IMR-90 (cell line): ENCODE measurements around the gene PKP4. TPM values are rescaled to one million over a fixed set of nuclear protein-coding genes. Genes with fewer than 3 reads are reported as not detected.

Experiments
- ATAC-seq: fragments of 200-7000 bp; cut with Tn5 transposase; 2 replicates; pipeline ENCODE4 v1.9.1; 2020; ENCODE audit warnings: low read depth, mild to moderate bottlenecking, moderate library complexity
- BruUV-seq: library from RNA; stranded (reverse); fragments of 400-500 nt; replicated peaks from 2 replicates; lab custom pipeline; 2021; lab: Mats Ljungman, UMichigan
- CTCF ChIA-PET: fragments of 300-600 bp; formaldehyde crosslinking; extraction: SDS; loops from one replicate; lab custom pipeline; 2021; ENCODE audit warnings: antibody characterized with exemption; lab: Yijun Ruan, JAX
- POLR2A ChIA-PET: fragments of 300-600 bp; sonication (Branson Sonifier 250); formaldehyde crosslinking; loops from one replicate; lab custom pipeline; 2022; ENCODE audit warnings: antibody characterized with exemption; ENCODE audit not compliant: unreplicated experiment; lab: Charles Lee
- DNase-seq: peaks from one replicate; pipeline ENCODE4 v3.0.0; 2013
- H2AFZ ChIP-seq: replicated peaks from 2 replicates; pipeline ENCODE3; 2013; ENCODE audit warnings: low read length, mild to moderate bottlenecking; ENCODE audit not compliant: poor library complexity
- H2AK5ac ChIP-seq: 2 replicates; pipeline ENCODE4 v1.6.1; 2013; ENCODE audit warnings: low read depth, low read length, inconsistent platforms
- H2AK9ac ChIP-seq: replicated peaks from 2 replicates; pipeline ENCODE3; 2013; ENCODE audit warnings: mild to moderate bottlenecking, low read depth, low read length, moderate library complexity; ENCODE audit not compliant: poor library complexity
- H2BK120ac ChIP-seq: 2 replicates; pipeline ENCODE4 v1.6.1; 2013; ENCODE audit warnings: low read depth, low read length, inconsistent platforms
- H2BK15ac ChIP-seq: 3 replicates; pipeline ENCODE4 v1.6.1; 2013; ENCODE audit warnings: low read depth, low read length, inconsistent platforms
- H2BK20ac ChIP-seq: 2 replicates; pipeline ENCODE4 v1.6.1; 2013; ENCODE audit warnings: low read depth, mild to moderate bottlenecking, inconsistent platforms, low read length, moderate library complexity
- H2BK5ac ChIP-seq: 2 replicates; pipeline ENCODE4 v1.6.1; 2013; ENCODE audit warnings: mild to moderate bottlenecking, low read depth, low read length, inconsistent platforms; ENCODE audit not compliant: poor library complexity, severe bottlenecking
- H3K14ac ChIP-seq: replicated peaks from 2 replicates; pipeline ENCODE4 v1.6.1; 2013; ENCODE audit warnings: low read depth, low read length, inconsistent platforms
- H3K18ac ChIP-seq: 2 replicates; pipeline ENCODE4 v1.6.1; 2013; ENCODE audit warnings: low read depth, low read length, control low read depth
- H3K23ac ChIP-seq: 2 replicates; pipeline ENCODE4 v1.6.1; 2013; ENCODE audit warnings: low read depth, low read length, inconsistent platforms
- H3K27ac ChIP-seq: 2 replicates; pipeline ENCODE4 v1.5.1; 2013; ENCODE audit warnings: mild to moderate bottlenecking, control low read depth, low read length; ENCODE audit not compliant: insufficient read depth
- H3K27me3 ChIP-seq: 2 replicates; pipeline ENCODE4 v1.6.1; 2013; ENCODE audit warnings: low read length; ENCODE audit not compliant: control insufficient read depth, insufficient read depth
- H3K36me3 ChIP-seq: 2 replicates; pipeline ENCODE4 v1.6.1; 2013; ENCODE audit warnings: low read length, mixed read lengths; ENCODE audit not compliant: control insufficient read depth, insufficient read depth
- H3K4ac ChIP-seq: 2 replicates; pipeline ENCODE4 v1.6.1; 2013; ENCODE audit warnings: low read depth, low read length, inconsistent platforms
- H3K4me1 ChIP-seq: 2 replicates; pipeline ENCODE4 v1.6.1; 2013; ENCODE audit warnings: low read length, mixed read lengths; ENCODE audit not compliant: control insufficient read depth, insufficient read depth
- H3K4me2 ChIP-seq: 2 replicates; pipeline ENCODE4 v1.6.1; 2013; ENCODE audit warnings: low read depth, mild to moderate bottlenecking, control low read depth, low read length, moderate library complexity
- H3K4me3 ChIP-seq: 2 replicates; pipeline ENCODE4 v1.5.1; 2013; ENCODE audit warnings: low read depth, mild to moderate bottlenecking, control low read depth, low read length, moderate library complexity; ENCODE audit not compliant: insufficient read depth
- H3K56ac ChIP-seq: 2 replicates; pipeline ENCODE4 v1.6.1; 2013; ENCODE audit warnings: low read length, inconsistent platforms; ENCODE audit not compliant: insufficient read depth; ENCODE audit errors: extremely low read depth
- H3K79me1 ChIP-seq, 2 experiments: 2 replicates each; pipeline ENCODE4 v1.6.1; 2013; ENCODE audit warnings: low read length in 2 of 2, inconsistent platforms in 1 of 2, low read depth in 1 of 2
- H3K9ac ChIP-seq: 2 replicates; pipeline ENCODE4 v1.6.1; 2013; ENCODE audit warnings: low read depth, low read length, control low read depth
- H3K9me1 ChIP-seq: 2 replicates; pipeline ENCODE4 v1.6.1; 2013; ENCODE audit warnings: low read length, inconsistent platforms; ENCODE audit not compliant: insufficient read depth
- H3K9me3 ChIP-seq: 2 replicates; pipeline ENCODE4 v1.6.1; 2013; ENCODE audit warnings: low read length; ENCODE audit not compliant: control insufficient read depth, insufficient read depth
- H4K20me1 ChIP-seq: 2 replicates; pipeline ENCODE4 v1.6.1; 2013; ENCODE audit warnings: low read length, inconsistent platforms; ENCODE audit not compliant: insufficient read depth
- H4K5ac ChIP-seq: 2 replicates; pipeline ENCODE4 v1.6.1; 2013; ENCODE audit warnings: mild to moderate bottlenecking, low read depth, low read length, control low read depth
- H4K8ac ChIP-seq, 2 experiments: 2 replicates each; pipeline ENCODE4 v1.6.1; 2013; ENCODE audit warnings: low read depth in 2 of 2, low read length in 2 of 2, control low read depth in 1 of 2, inconsistent platforms in 1 of 2
- H4K91ac ChIP-seq: 2 replicates; pipeline ENCODE4 v1.6.1; 2013; ENCODE audit warnings: low read depth, low read length, inconsistent platforms; ENCODE audit not compliant: insufficient read depth
- CEBPB ChIP-seq: IDR thresholded peaks from 2 replicates; pipeline ENCODE4 v1.6.1; 2012; ENCODE audit warnings: low read depth, low read length, improper control_type of control experiment
- CHD1 ChIP-seq: IDR thresholded peaks from 2 replicates; pipeline ENCODE4 v1.6.1; 2012; ENCODE audit warnings: low read depth, low read length, improper control_type of control experiment
- FOS ChIP-seq: fragments of 150-350 bp; IDR thresholded peaks from 2 replicates; pipeline ENCODE4 v1.6.1; 2016; ENCODE audit warnings: low read depth, low read length
- NFE2L2 ChIP-seq: fragments of 150-350 bp; IDR thresholded peaks from 2 replicates; pipeline ENCODE4 v1.6.1; 2016; ENCODE audit warnings: low read depth, mild to moderate bottlenecking, low read length
- WGBS, 2 experiments: methylation state at CpG; one replicate each; pipeline versions ENCODE4 v1.1.5 to v1.1.7; 2013; ENCODE audit warnings: missing lambda C conversion rate in 2 of 2; ENCODE audit not compliant: insufficient read length in 1 of 2; ENCODE audit errors: extremely low coverage in 2 of 2; 5-methylcytosine and 5-hydroxymethylcytosine counted together
- dilution Hi-C: fragments of 300-500 bp; cut with HindIII; formaldehyde crosslinking; loops from one replicate; pipeline ENCODE4 v1.14.3; 2018; ENCODE audit warnings: low sequenced_read_pairs; ENCODE audit not compliant: unreplicated experiment
- in situ Hi-C: fragments of 300-500 bp; cut with MboI; formaldehyde crosslinking; loops from 3 replicates; pipeline ENCODE4 v1.14.3; 2019; ENCODE audit warnings: low sequenced_read_pairs, inconsistent platforms, mixed read lengths
- intact Hi-C: fragments of 100-400 bp; cut with micrococcal nuclease; formaldehyde crosslinking; loops from 2 replicates; pipeline ENCODE4 v1.10.0; 2022
- polyA plus RNA-seq, 3 experiments: library from polyadenylated mRNA; depleted of rRNA; stranded (reverse); fragments of >200 nt; gene quantifications; 2 replicates each; pipeline ENCODE4 v1.2.3, GENCODE V29; 2012; ENCODE audit warnings: low replicate concordance in 1 of 3
- total RNA-seq: library from RNA; depleted of rRNA; stranded (reverse); fragments of >200 nt; gene quantifications from 2 replicates; pipeline ENCODE4 v1.2.3, GENCODE V29; 2012

Gene PKP4
- total and polyA plus RNA-seq, 2 of the 4 experiments (the other 2 are of a cell fraction) = 20.1 to 37.8 TPM

DNA sequence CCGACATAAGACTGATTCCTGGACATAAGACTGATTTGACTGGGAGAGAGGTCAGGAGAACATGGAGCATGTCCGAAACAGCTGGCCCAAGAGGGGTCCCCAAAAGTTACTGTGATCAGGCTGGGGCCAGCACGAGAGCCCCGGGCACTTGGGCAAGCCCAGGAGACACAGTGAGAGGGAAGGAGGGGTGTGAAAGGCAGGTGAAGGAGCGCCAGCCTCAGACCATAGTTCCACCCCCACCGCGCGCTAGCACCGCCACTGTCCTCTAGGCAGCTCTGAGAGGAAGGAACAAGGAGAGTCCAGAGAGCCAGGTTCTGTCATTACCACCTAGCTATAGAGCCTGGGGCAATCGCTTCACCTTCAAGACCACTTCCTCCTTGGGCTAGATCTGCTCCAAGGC lies 260.2 kb downstream of the PKP4 start:
- intact Hi-C loops = no loop called here

More for the DNA sequence above, 260.2 kb downstream of the PKP4 start:
- H3K9me3 ChIP-seq = 0 out of 2 replicates have a peak, but pooled peaks cover 2% of the 10 kb centered on the region
- no peak overlapping the region for H2BK20ac ChIP-seq
- no peaks in the 10 kb centered on the region for H3K9me1 ChIP-seq
- H3K23ac ChIP-seq = no peak overlapping the region
- H4K8ac ChIP-seq = no peak overlapping the region
- H4K91ac ChIP-seq = no peak overlapping the region
- H3K27me3 ChIP-seq = no peaks in the 10 kb centered on the region; the same call in none of the 2 replicates
- in situ Hi-C loops = no loop called here
- 72% methylated on average over 3 of the region's 10 CpGs; no CpG with 5 or more reads in 1 of the 2 experiments for WGBS, 2 experiments
- H2AK5ac ChIP-seq = no peak overlapping the region
- H2BK120ac ChIP-seq = no peak overlapping the region
- no peak overlapping the region for H2BK15ac ChIP-seq
- H3K4me2 ChIP-seq = no peak overlapping the region
- TF ChIP-seq FOS (no peak), CEBPB (no peak), NFE2L2 (no peak), CHD1 (no peak)
- POLR2A ChIA-PET = no interaction called here
- no peak overlapping the region for H2BK5ac ChIP-seq
- no peak overlapping the region for H3K4ac ChIP-seq
- no TSS peak for BruUV-seq
- no peak overlapping the region for H3K9ac ChIP-seq
- dilution Hi-C loops = no loop called here
- H3K27ac ChIP-seq = no peak overlapping the region
- H3K18ac ChIP-seq = no peak overlapping the region
- H3K79me1 ChIP-seq = no peaks in the 10 kb centered on the region
- DNase-seq (no peak), ATAC-seq (no peak)
- no peak overlapping the region for H3K56ac ChIP-seq
- H4K20me1 ChIP-seq = no peaks in the 10 kb centered on the region
- no peak overlapping the region for H2AK9ac ChIP-seq
- no peak overlapping the region for H3K14ac ChIP-seq
- H2AFZ ChIP-seq = no peak overlapping the region
- H3K4me1 ChIP-seq = no peaks in the 10 kb centered on the region
- no peaks in the 10 kb centered on the region for H3K36me3 ChIP-seq
- no peak overlapping the region for H3K4me3 ChIP-seq
- no peak overlapping the region for H4K5ac ChIP-seq
- CTCF ChIA-PET = no interaction called here
